Upper lobe of right lung (tissue), 1 donor: ENCODE data around the gene BMP5. TPM values are rescaled to one million over a fixed set of nuclear protein-coding genes. Genes with fewer than 3 reads are reported as not detected.
A peak's percentile ranks its signal among the peaks of the same experiment; 100 is the strongest.

Experiments
- ATAC-seq: fragments of 200-7000 bp; cut with Tn5 transposase; one replicate; pipeline ENCODE4 v1.9.1; 2020; ENCODE audit warnings: mild to moderate bottlenecking, moderate library complexity
- DNase-seq: peaks from one replicate; pipeline ENCODE4 v3.0.0-alpha.2; 2020
- H3K27ac ChIP-seq: fragments of 200-600 bp; one replicate; pipeline ENCODE4 v1.8.0; 2022
- H3K27me3 ChIP-seq: fragments of 200-600 bp; one replicate; pipeline ENCODE4 v1.8.0; 2022; ENCODE audit warnings: mild to moderate bottlenecking
- H3K36me3 ChIP-seq: fragments of 200-600 bp; one replicate; pipeline ENCODE4 v1.8.0; 2022
- H3K4me1 ChIP-seq: fragments of 200-600 bp; one replicate; pipeline ENCODE4 v1.8.0; 2022
- H3K4me3 ChIP-seq: fragments of 200-600 bp; one replicate; pipeline ENCODE4 v1.8.0; 2022; ENCODE audit warnings: mild to moderate bottlenecking
- H3K9me3 ChIP-seq: fragments of 200-600 bp; one replicate; pipeline ENCODE4 v1.8.0; 2022
- intact Hi-C: fragments of 100-400 bp; cut with DNase I; formaldehyde crosslinking; loops from one replicate; pipeline ENCODE4 v1.11.0; 2022
- total RNA-seq: library from RNA; stranded (reverse); fragmentation: NEBNext Ultra II Directional; extraction: Animal tissue kit (Norgen Biotek cat#: 25700); gene quantifications from one replicate; pipeline ENCODE4 v1.2.1, GENCODE V29; 2021
- TF ChIP-seq, protein P1 (sequence below): fragments of 200-600 bp; IDR thresholded peaks from one replicate; pipeline ENCODE4 v1.8.0; 2022; ENCODE audit warnings: antibody characterized with exemption
- donor health status: DM: no; HTN: yes; CAD: no; lungs with severe emphysema.

BMP5 gene
- total RNA-seq, 1 donor from 2014 or later: 14.4 TPM

DNA sequence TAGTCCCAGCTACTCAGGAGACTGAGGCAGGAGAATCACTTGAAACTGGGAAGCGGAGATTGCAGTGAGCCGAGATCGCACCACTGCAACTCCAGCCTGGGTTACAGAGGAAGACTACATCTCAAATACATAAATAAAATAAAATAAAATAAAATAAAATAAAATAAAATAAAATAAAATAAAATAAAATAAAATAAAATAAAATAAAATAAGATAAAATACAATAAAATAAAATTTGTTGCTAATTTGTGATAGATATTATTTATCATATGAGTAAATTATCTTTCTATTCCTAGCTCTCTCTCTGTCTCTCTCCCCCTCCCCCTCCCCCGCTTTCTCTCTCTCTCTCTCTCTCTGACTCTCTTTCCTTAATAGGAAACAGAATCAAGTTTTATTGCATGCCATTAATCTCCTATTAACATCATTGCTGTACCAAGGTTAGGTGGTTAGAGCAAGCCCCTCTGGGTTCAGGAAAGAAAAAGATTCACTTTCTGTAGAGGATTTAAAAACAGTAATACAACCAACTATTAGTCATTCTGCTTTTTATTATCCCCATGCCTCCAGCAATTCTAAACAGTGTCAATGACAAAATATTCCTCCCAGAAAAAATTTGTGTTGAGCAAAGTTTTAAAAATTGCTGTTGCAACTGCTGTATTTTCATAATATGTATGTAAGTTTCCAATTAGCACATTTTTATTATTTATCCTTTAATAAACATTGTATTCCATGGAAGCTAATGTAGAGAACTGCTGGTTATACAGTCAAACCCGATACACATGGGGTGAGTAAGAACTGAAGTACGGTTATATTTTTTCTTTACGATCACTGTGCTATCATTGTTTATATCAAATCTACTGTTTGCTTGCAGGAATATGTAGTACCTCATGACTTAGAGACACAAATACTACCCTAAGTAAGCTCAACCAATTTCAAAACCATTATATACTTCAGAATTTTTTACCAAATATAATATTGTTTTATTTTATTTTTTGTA is 22.1 kb downstream of the BMP5 start:
- intact Hi-C loops: no loop called here
- Histone ChIP-seq H3K4me3 (no peak overlapping the region), H3K27me3 (no peaks in the 10 kb centered on the region), H3K36me3 (no peaks in the 10 kb centered on the region), H3K27ac (no peak overlapping the region), H3K4me1 (no peaks in the 10 kb centered on the region), H3K9me3 (no peaks in the 10 kb centered on the region)
- TF ChIP-seq, protein P1, sequence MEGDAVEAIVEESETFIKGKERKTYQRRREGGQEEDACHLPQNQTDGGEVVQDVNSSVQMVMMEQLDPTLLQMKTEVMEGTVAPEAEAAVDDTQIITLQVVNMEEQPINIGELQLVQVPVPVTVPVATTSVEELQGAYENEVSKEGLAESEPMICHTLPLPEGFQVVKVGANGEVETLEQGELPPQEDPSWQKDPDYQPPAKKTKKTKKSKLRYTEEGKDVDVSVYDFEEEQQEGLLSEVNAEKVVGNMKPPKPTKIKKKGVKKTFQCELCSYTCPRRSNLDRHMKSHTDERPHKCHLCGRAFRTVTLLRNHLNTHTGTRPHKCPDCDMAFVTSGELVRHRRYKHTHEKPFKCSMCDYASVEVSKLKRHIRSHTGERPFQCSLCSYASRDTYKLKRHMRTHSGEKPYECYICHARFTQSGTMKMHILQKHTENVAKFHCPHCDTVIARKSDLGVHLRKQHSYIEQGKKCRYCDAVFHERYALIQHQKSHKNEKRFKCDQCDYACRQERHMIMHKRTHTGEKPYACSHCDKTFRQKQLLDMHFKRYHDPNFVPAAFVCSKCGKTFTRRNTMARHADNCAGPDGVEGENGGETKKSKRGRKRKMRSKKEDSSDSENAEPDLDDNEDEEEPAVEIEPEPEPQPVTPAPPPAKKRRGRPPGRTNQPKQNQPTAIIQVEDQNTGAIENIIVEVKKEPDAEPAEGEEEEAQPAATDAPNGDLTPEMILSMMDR: no peak
- DNase-seq: no peak
- ATAC-seq: no peak

DNA sequence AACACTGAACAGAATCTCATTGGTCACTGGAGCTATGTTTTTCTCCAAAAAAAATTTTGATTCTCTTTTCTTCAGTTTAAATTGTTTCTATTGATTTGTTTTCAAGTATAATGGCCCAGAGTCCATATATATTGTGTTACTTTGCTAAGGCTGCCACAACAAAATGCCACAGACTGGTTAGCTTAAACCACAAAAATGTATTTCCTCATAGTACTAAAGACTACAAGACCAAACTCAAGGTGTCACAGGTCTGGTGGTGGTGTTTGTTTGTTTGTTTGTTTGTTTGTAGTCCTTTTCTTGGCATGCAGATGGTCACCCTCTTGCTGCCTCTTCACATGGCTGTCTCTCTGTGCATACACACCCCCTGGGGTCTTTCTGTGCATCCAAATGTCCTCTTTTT is 34.0 kb downstream of the BMP5 start:
- H3K27ac ChIP-seq: no peak overlapping the region
- TF ChIP-seq, protein P1: no peak
- H3K4me3 ChIP-seq: no peak overlapping the region
- no peaks in the 10 kb centered on the region for H3K36me3 ChIP-seq
- no peak for DNase-seq
- H3K9me3 ChIP-seq: no peaks in the 10 kb centered on the region
- intact Hi-C loops: no loop called here
- ATAC-seq: no peak
- H3K27me3 ChIP-seq: no peaks in the 10 kb centered on the region
- no peaks in the 10 kb centered on the region for H3K4me1 ChIP-seq

DNA sequence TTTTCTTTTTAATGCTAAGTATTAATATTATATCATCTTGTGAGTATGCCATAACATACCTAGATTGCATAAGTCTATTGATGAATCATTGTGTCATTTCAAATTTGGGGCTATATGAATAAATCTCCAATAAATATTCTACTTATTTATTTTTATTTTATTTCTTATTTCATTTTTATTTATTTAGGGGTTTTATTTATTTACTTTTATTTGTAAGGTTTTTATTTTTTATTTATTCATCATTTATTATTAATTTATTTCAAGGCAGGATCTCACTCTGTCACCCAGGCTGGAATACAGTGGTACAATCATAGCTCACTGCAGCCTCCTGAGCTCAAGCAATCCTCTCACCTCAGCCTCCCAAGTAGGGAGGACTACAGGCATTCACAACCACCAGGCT is 36.3 kb downstream of the BMP5 start:
- Histone ChIP-seq H3K36me3 (no peaks in the 10 kb centered on the region), H3K27me3 (no peaks in the 10 kb centered on the region), H3K4me3 (no peak overlapping the region), H3K4me1 (no peaks in the 10 kb centered on the region), H3K9me3 (no peaks in the 10 kb centered on the region), H3K27ac (no peak overlapping the region)
- ATAC-seq: no peak
- TF ChIP-seq, protein P1: no peak
- intact Hi-C loops: no loop called here
- DNase-seq: no peak

DNA sequence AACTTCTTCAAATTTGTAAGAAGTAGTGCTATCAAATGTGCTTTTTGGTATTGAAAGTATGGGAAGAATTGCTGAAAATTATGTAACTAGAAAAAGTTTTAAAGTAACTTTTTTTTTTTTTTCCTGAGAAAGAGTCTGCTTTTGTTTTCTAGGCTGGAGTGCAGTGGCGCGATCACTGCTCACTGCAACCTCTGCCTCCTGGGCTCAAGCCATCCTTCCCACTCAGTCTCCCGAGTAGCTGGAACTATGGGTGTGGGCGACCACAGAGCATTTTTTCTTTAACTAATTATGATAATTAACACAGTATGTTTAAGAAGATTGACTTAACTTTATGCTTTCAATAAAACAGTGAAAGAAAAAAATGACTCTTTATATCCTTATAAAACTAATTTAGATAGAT is 38.4 kb downstream of the BMP5 start:
- no peak overlapping the region for H3K27ac ChIP-seq
- no peaks in the 10 kb centered on the region for H3K4me1 ChIP-seq
- TF ChIP-seq, protein P1: no peak
- ATAC-seq (no peak), DNase-seq (no peak)
- H3K27me3 ChIP-seq: no peaks in the 10 kb centered on the region
- H3K4me3 ChIP-seq: no peak overlapping the region
- intact Hi-C loops: no loop called here
- no peaks in the 10 kb centered on the region for H3K36me3 ChIP-seq
- no peaks in the 10 kb centered on the region for H3K9me3 ChIP-seq

DNA sequence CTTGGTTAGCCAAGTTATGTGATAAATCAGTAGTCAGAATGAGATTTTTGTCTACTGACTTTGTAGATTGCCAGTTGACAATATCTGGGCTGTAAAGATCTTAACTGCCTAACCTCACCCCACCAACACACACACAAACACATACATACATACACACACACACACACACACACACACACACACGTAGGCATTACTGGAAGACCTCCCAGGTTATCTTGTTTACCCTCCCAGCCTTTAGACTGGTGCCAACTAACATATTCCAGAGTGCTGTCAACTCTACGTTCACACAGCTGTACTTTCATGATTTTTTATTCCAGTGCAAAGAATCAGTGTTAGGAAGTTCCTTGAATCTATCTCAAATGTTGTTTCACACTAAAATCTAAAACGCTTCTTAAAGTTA is 38.9 kb downstream of the BMP5 start:
- no peak for DNase-seq
- no peaks in the 10 kb centered on the region for H3K9me3 ChIP-seq
- ATAC-seq: peak; percentile 33
- no peak overlapping the region for H3K27ac ChIP-seq
- no peaks in the 10 kb centered on the region for H3K36me3 ChIP-seq
- H3K27me3 ChIP-seq: no peaks in the 10 kb centered on the region
- TF ChIP-seq, protein P1: no peak
- H3K4me1 ChIP-seq: no peaks in the 10 kb centered on the region
- intact Hi-C loops: no loop called here
- no peak overlapping the region for H3K4me3 ChIP-seq
